ENCODE data around the gene GMCL2.
"Not testable (repeated sequence)": the region's sequence is repeated elsewhere in the genome, so short reads cannot be mapped to it uniquely, and the experiment has no call there.

GMCL2 gene

GRCh38 chr5:178201221-178201926, 14.2 kb upstream of the GMCL2 start:
- FAIRE-seq (no peak), DNase-seq (ENCODE audit: insufficient read length, low spot score) (no peak)
- TF ChIP-seq, protein P1, sequence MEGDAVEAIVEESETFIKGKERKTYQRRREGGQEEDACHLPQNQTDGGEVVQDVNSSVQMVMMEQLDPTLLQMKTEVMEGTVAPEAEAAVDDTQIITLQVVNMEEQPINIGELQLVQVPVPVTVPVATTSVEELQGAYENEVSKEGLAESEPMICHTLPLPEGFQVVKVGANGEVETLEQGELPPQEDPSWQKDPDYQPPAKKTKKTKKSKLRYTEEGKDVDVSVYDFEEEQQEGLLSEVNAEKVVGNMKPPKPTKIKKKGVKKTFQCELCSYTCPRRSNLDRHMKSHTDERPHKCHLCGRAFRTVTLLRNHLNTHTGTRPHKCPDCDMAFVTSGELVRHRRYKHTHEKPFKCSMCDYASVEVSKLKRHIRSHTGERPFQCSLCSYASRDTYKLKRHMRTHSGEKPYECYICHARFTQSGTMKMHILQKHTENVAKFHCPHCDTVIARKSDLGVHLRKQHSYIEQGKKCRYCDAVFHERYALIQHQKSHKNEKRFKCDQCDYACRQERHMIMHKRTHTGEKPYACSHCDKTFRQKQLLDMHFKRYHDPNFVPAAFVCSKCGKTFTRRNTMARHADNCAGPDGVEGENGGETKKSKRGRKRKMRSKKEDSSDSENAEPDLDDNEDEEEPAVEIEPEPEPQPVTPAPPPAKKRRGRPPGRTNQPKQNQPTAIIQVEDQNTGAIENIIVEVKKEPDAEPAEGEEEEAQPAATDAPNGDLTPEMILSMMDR (IDR thresholded peaks at IDR 0.05; ENCODE audit: insufficient read depth, missing control alignments) = no peak

DNA sequence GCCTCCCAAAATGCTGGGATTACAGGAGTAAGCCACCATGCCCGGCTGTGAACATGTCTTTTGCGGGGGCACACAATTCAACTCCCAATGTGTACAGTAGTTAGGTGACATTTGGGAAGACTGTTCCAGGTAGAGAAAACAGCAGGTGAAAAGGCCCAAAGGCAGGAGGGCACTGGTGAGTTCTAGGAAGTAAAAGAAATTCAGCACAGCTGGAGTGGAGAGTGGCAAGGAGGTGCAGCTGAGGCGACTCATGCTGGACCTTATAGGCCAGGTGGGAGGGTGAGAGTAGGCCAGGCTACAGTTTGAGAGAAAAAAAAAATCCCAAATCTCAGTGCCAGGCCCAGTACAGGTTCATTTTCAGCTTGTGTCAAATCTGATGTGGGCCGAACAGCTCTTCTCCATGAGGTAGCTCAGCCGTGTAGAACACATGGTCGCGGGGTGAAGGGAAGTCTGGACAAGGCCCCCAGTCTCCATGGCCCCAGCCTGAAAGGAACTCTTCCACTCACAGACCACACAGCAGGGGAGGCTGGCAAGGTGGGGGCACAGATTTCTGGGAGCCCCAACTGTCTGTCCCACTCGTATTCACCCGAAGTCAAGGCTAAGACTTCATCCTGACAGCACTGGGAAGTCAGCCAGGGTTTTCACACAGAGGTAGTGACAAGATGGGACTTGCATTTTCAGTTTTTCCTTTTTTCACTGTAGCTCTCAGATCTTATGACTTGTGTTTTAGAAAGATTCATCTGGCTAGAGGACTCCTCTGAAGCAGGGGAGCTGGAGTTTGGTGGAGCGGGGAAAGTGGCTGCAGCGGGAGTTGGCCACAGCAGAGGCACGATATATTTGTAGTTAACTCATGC, 12.6 kb upstream of the GMCL2 start:
- FAIRE-seq = no peak
- DNase-seq (ENCODE audit: insufficient read length, low spot score) = no peak
- TF ChIP-seq, protein P1 (IDR thresholded peaks at IDR 0.05; ENCODE audit: insufficient read depth, missing control alignments) = no peak

- FAIRE-seq (no peak), DNase-seq (ENCODE audit: insufficient read length, low spot score) (no peak)
- TF ChIP-seq, protein P1 (IDR thresholded peaks at IDR 0.05; ENCODE audit: insufficient read depth, missing control alignments) = no peak
These were observed 11.5 kb upstream of the GMCL2 start for GRCh38 chr5:178198706-178199105.

GRCh38 chr5:178198151-178198550, 11.0 kb upstream of the GMCL2 start:
- FAIRE-seq; DNase-seq (ENCODE audit: insufficient read length, low spot score): not testable (repeated sequence)

DNA sequence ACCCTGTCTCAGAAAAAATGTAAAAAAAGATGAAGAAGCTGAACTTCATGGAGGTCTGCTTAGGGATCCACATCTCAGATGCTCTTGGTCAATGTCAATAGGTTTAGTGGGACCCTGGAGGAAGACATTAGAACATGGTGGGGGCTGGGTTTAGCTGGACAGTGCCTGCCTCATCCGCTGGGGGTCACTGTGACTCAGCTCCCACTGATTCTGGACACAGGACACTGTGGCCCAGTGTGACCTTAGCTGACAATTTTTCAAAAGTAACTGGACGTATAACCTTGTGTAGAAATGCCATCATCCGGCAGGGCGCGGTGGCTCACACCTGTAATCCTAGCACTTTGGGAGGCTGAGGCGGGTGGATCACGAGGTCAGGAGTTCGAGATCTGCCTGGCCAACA, 9.8 kb upstream of the GMCL2 start:
- DNase-seq (ENCODE audit: insufficient read length, low spot score) (no peak), FAIRE-seq (no peak)
- TF ChIP-seq, protein P1 (IDR thresholded peaks at IDR 0.05; ENCODE audit: insufficient read depth, missing control alignments) = no peak

GRCh38 chr5:178196281-178196812, 9.2 kb upstream of the GMCL2 start:
- DNase-seq (ENCODE audit: insufficient read length, low spot score) (no peak), FAIRE-seq (no peak)
- TF ChIP-seq, protein P1 (IDR thresholded peaks at IDR 0.05; ENCODE audit: insufficient read depth, missing control alignments) = no peak

- DNase-seq (ENCODE audit: insufficient read length, low spot score) (no peak), FAIRE-seq (no peak)
- TF ChIP-seq, protein P1 (IDR thresholded peaks at IDR 0.05; ENCODE audit: insufficient read depth, missing control alignments) = no peak
These were observed 6.9 kb upstream of the GMCL2 start for GRCh38 chr5:178194026-178194425.
